Endothelial cell of umbilical vein (primary cell): ENCODE data around the gene DNMT1. TPM values are rescaled to one million over a fixed set of nuclear protein-coding genes. Genes with fewer than 3 reads are reported as not detected.

Experiments used
- BruUV-seq: library from RNA; stranded (reverse); fragments of 400-500 nt; replicated peaks from 2 replicates; lab custom pipeline; 2021; lab: Mats Ljungman, UMichigan
- CTCF ChIA-PET: fragments of 300-600, 350-600 bp; sonication (Branson Sonifier 250); formaldehyde crosslinking; loops from one replicate; lab custom pipeline; 2021; ENCODE audit warnings: antibody characterized with exemption, inconsistent platforms; lab: Charles Lee
- POLR2A ChIA-PET: fragments of 300-600, 350-600 bp; sonication (Branson Sonifier 250); formaldehyde crosslinking; loops from one replicate; lab custom pipeline; 2021; ENCODE audit warnings: antibody characterized with exemption, inconsistent platforms; lab: Charles Lee
- DNase-seq: peaks from one replicate; pipeline ENCODE4 v3.0.0-alpha.2; 2011; ENCODE audit warnings: low read depth, low spot score
- FAIRE-seq: peaks from 2 replicates; lab custom pipeline; 2011; peaks lifted over from hg19 to GRCh38; lab: Jason Lieb, UNC
- H2AFZ ChIP-seq: 2 replicates; pipeline ENCODE4 v1.6.0; 2012; ENCODE audit warnings: low read depth, low read length, control low read depth, inconsistent platforms
- H3K27ac ChIP-seq: 2 replicates; pipeline ENCODE4 v1.5.1; 2011; ENCODE audit warnings: low read depth, mild to moderate bottlenecking, control low read depth, low read length, moderate library complexity; ENCODE audit not compliant: insufficient read depth
- H3K27me3 ChIP-seq, 2 experiments: 2 replicates each; pipeline versions ENCODE4 v1.6.0 to v1.6.1; 2011; ENCODE audit warnings: low read length in 2 of 2, mixed read lengths in 1 of 2; ENCODE audit not compliant: control insufficient read depth in 2 of 2, insufficient read depth in 2 of 2
- H3K36me3 ChIP-seq, 2 experiments: 2 replicates in 1 of 2; 3 replicates in 1 of 2; pipeline ENCODE4 v1.5.1; 2011; ENCODE audit warnings: low read length in 2 of 2, mild to moderate bottlenecking in 1 of 2, moderate library complexity in 1 of 2; ENCODE audit not compliant: control insufficient read depth in 2 of 2, insufficient read depth in 2 of 2; ENCODE audit errors: extremely low read depth in 1 of 2
- H3K4me1 ChIP-seq: 3 replicates; pipeline ENCODE4 v1.5.1; 2011; ENCODE audit warnings: mild to moderate bottlenecking, low read length; ENCODE audit not compliant: control insufficient read depth, insufficient read depth; ENCODE audit errors: extremely low read depth
- H3K4me2 ChIP-seq: 2 replicates; pipeline ENCODE4 v1.6.1; 2011; ENCODE audit warnings: low read length, control low read depth, mixed read lengths; ENCODE audit not compliant: insufficient read depth
- H3K4me3 ChIP-seq, 3 experiments: fragments of 200-600 bp in 1 of 3; sonication (generic), shearing (Covaris generic) in 1 of 3; replicated peaks in 1 of 3; 2 replicates each; pipeline ENCODE4 v1.5.1; 2011 to 2016; ENCODE audit warnings: control low read depth in 3 of 3, low read length in 3 of 3, mild to moderate bottlenecking in 2 of 3, inconsistent platforms in 1 of 3, low read depth in 1 of 3, moderate library complexity in 1 of 3; ENCODE audit not compliant: insufficient read depth in 1 of 3
- H3K79me2 ChIP-seq: 2 replicates; pipeline ENCODE4 v1.6.0; 2012; ENCODE audit warnings: low read length, inconsistent platforms; ENCODE audit not compliant: control insufficient read depth, insufficient read depth
- H3K9ac ChIP-seq: replicated peaks from 2 replicates; pipeline ENCODE3; 2011; ENCODE audit warnings: low read length, control low read depth; ENCODE audit not compliant: insufficient read depth; ENCODE audit errors: extremely low read depth
- H3K9me1 ChIP-seq: replicated peaks from 3 replicates; pipeline ENCODE4 v1.6.0; 2011; ENCODE audit warnings: mild to moderate bottlenecking, low read length; ENCODE audit not compliant: control insufficient read depth, insufficient read depth; ENCODE audit errors: extremely low read depth
- H3K9me3 ChIP-seq: replicated peaks from 2 replicates; pipeline ENCODE4 v1.5.1; 2012; ENCODE audit warnings: low read length, inconsistent platforms; ENCODE audit not compliant: control insufficient read depth, insufficient read depth
- H4K20me1 ChIP-seq: replicated peaks from 2 replicates; pipeline ENCODE3; 2011; ENCODE audit warnings: mild to moderate bottlenecking, low read length; ENCODE audit not compliant: control insufficient read depth, insufficient read depth; ENCODE audit errors: extremely low read depth
- EZH2 ChIP-seq: IDR thresholded peaks from 2 replicates; pipeline ENCODE4 v1.6.1; 2012; ENCODE audit warnings: borderline replicate concordance, low read depth, mild to moderate bottlenecking, moderate library complexity, low read length, inconsistent platforms; ENCODE audit not compliant: severe bottlenecking
- FOS ChIP-seq: IDR thresholded peaks from 2 replicates; pipeline ENCODE4 v1.6.1; 2011; ENCODE audit warnings: mild to moderate bottlenecking, low read length, moderate library complexity, borderline replicate concordance; ENCODE audit not compliant: insufficient read depth
- GATA2 ChIP-seq: IDR thresholded peaks from 2 replicates; pipeline ENCODE4 v1.7.0; 2011; ENCODE audit warnings: low read depth, mild to moderate bottlenecking, moderate library complexity, mixed read lengths, low read length; ENCODE audit not compliant: insufficient read length, insufficient read depth
- JUN ChIP-seq: IDR thresholded peaks from 2 replicates; pipeline ENCODE4 v1.6.1; 2011; ENCODE audit warnings: borderline replicate concordance, low read depth; ENCODE audit not compliant: insufficient read length, insufficient read depth
- MYC ChIP-seq: IDR thresholded peaks from one replicate; pipeline ENCODE4 v1.6.1; 2011; ENCODE audit warnings: mild to moderate bottlenecking, low read depth, low read length
- POLR2A ChIP-seq: IDR thresholded peaks from 2 replicates; pipeline ENCODE4 v1.6.1; 2012; ENCODE audit warnings: low read depth, mild to moderate bottlenecking, control low read depth, low read length
- POLR2AphosphoS5 ChIP-seq: IDR thresholded peaks from 2 replicates; pipeline ENCODE4 v1.6.1; 2012; ENCODE audit warnings: low read depth, mild to moderate bottlenecking, control low read depth, low read length, moderate library complexity; ENCODE audit not compliant: insufficient read depth
- dilution Hi-C: fragments of 300-500 bp; cut with MboI; formaldehyde crosslinking; loops from one replicate; pipeline ENCODE4 v1.15.0; 2019; ENCODE audit warnings: low sequenced_read_pairs; ENCODE audit not compliant: extremely low pct_ligation_motif_present
- intact Hi-C: fragments of 100-400 bp; cut with micrococcal nuclease; formaldehyde crosslinking; loops from one replicate; pipeline ENCODE4 v1.10.0; 2022
- polyA plus RNA-seq, 4 experiments: library from polyadenylated mRNA; depleted of rRNA in 3 of 4; stranded (reverse) in 3 of 4; unstranded in 1 of 4; fragments of >200 nt; gene quantifications; 2 replicates each; pipeline versions ENCODE4 v1.2.1 to v1.2.3, GENCODE V29; 2011 to 2012; ENCODE audit warnings: missing spikeins in 1 of 4
- total RNA-seq: library from RNA; stranded (reverse); gene quantifications from 2 replicates; pipeline ENCODE4 v1.2.3, GENCODE V29; 2021
- TF ChIP-seq, protein P1 (sequence below): IDR thresholded peaks from 2 replicates; pipeline ENCODE4 v1.6.1; 2011; ENCODE audit not compliant: insufficient read depth, insufficient read length
- TF ChIP-seq, protein P2 (sequence below), 2 donors: IDR thresholded peaks; 1 replicate in 1 of 2; 2 replicates in 1 of 2; pipeline ENCODE4 v1.5.1; 2011; ENCODE audit warnings: low read length in 2 of 2, mild to moderate bottlenecking in 2 of 2, moderate library complexity in 2 of 2, control low read depth in 1 of 2, inconsistent platforms in 1 of 2, low read depth in 1 of 2; ENCODE audit not compliant: insufficient read depth in 1 of 2; ENCODE audit errors: extremely low read depth in 1 of 2

Gene DNMT1
- total and polyA plus RNA-seq, 2 donors (not counting 3 experiments of a cell fraction or from before 2014, with no cell fraction given): 53.4 to 165 TPM

DNA sequence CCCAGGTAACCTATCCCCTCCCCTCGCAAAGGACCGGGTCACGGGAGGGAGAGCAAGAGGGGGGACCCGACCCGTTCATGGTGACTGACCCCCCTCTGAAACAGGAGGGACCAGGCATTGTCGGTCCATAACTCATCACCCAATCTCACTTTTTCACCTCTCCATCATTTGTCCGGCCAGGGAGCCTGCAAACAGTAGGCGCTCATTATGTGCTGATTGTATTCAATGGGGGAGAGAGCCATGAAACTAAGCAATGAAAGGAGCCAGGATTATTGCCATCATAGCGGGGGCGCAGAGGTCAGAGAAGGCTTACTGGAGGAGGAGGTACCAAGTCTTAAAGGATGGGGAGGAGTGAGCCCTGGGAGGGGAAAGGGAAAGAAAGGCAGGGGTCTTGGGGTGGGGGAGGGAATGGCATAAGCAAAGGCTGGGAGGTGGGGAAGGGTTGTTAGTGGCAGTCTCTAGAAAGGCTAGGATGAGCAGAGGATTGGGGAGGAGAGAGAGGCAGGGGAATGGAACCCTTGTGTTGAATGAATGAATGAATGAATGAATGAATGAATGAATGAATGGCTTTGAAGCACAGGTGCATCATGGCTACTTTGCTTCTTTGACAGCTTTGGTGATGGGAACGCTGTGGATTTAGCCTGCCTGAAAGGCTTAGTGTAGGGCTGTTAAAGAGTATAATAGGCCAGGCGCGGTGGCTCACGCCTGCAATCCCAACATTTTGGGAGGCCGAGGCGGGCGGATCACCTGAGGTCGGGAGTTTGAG is 107.3 kb downstream of the DNMT1 start:
- ChIA-PET POLR2A (no interaction called here), CTCF (no interaction called here)
- intact Hi-C loops: no loop called here
- Histone ChIP-seq H4K20me1 (no peaks in the 10 kb centered on the region), H3K27ac (no peak overlapping the region), H3K79me2 (no peaks in the 10 kb centered on the region), H3K36me3 (peaks cover 0 to 18% of the 10 kb centered on the region in 2 experiments), H3K4me1 (peaks cover 2% of the 10 kb centered on the region), H3K4me2 (no peak overlapping the region), H3K9ac (no peak overlapping the region), H2AFZ (no peak overlapping the region), H3K9me3 (no peaks in the 10 kb centered on the region), H3K9me1 (no peaks in the 10 kb centered on the region), H3K27me3 (no peaks in the 10 kb centered on the region), H3K4me3 (no peak overlapping the region)
- BruUV-seq: no TSS peak
- TF ChIP-seq FOS: no peak
- TF ChIP-seq MYC: no peak
- TF ChIP-seq POLR2A: no peak
- TF ChIP-seq GATA2: no peak
- no peak for TF ChIP-seq EZH2
- TF ChIP-seq POLR2AphosphoS5: no peak
- no peak for TF ChIP-seq JUN
- TF ChIP-seq, protein P1, sequence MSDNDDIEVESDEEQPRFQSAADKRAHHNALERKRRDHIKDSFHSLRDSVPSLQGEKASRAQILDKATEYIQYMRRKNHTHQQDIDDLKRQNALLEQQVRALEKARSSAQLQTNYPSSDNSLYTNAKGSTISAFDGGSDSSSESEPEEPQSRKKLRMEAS: no peak
- TF ChIP-seq, protein P2, sequence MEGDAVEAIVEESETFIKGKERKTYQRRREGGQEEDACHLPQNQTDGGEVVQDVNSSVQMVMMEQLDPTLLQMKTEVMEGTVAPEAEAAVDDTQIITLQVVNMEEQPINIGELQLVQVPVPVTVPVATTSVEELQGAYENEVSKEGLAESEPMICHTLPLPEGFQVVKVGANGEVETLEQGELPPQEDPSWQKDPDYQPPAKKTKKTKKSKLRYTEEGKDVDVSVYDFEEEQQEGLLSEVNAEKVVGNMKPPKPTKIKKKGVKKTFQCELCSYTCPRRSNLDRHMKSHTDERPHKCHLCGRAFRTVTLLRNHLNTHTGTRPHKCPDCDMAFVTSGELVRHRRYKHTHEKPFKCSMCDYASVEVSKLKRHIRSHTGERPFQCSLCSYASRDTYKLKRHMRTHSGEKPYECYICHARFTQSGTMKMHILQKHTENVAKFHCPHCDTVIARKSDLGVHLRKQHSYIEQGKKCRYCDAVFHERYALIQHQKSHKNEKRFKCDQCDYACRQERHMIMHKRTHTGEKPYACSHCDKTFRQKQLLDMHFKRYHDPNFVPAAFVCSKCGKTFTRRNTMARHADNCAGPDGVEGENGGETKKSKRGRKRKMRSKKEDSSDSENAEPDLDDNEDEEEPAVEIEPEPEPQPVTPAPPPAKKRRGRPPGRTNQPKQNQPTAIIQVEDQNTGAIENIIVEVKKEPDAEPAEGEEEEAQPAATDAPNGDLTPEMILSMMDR (IDR thresholded peaks at IDR 0.05; ENCODE audit: extremely low read depth in 1 of 2, insufficient read depth in 1 of 2, low read depth in 1 of 2, low read length in 2 of 2): no peak
- DNase-seq (no peak), FAIRE-seq (no peak)
- dilution Hi-C loops: no loop called here
